Esophagus squamous epithelium (tissue), 4 donors: ENCODE data around the gene NAPSA.

Source experiments
- CTCF ChIP-seq, 6 experiments: fragments of 450-650 bp in 4 of 6; fragments of 200-600 bp in 2 of 6; sonication (generic) in 2 of 6; IDR thresholded peaks; one replicate each; pipeline ENCODE4 v1.5.1; 2016 to 2019; ENCODE audit warnings: antibody characterized with exemption in 6 of 6, mild to moderate bottlenecking in 4 of 6, moderate library complexity in 4 of 6
- POLR2A ChIP-seq, 4 donors: fragments of 450-650 bp; IDR thresholded peaks; one replicate each; pipeline ENCODE4 v1.6.1; 2017; ENCODE audit warnings: antibody characterized with exemption in 4 of 4, mild to moderate bottlenecking in 4 of 4, moderate library complexity in 3 of 4

GRCh38 chr19:50401605-50402450 is 36.4 kb upstream of the NAPSA start:
- TF ChIP-seq CTCF (IDR thresholded peaks at IDR 0.05): no peak
- no peak for TF ChIP-seq POLR2A (IDR thresholded peaks at IDR 0.05)
